Keratinocyte (primary cell): Measurements from ENCODE around the gene AFMID. TPM values are rescaled to one million over a fixed set of nuclear protein-coding genes. Genes with fewer than 3 reads are reported as not detected.

Experiments used
- DNase-seq: peaks from one replicate; pipeline ENCODE4 v3.0.0-alpha.2; 2011; ENCODE audit warnings: low read depth, missing footprints, low spot score
- FAIRE-seq: peaks from 2 replicates; lab custom pipeline; 2011; peaks lifted over from hg19 to GRCh38; lab: Jason Lieb, UNC
- H2AFZ ChIP-seq: 2 replicates; pipeline ENCODE4 v1.6.0; 2012; ENCODE audit warnings: low read length, control low read depth, inconsistent platforms; ENCODE audit not compliant: control insufficient read depth
- H3K27ac ChIP-seq: 2 replicates; pipeline ENCODE4 v1.5.1; 2011; ENCODE audit warnings: low read length; ENCODE audit not compliant: control insufficient read depth, insufficient read depth
- H3K27me3 ChIP-seq: 3 replicates; pipeline ENCODE4 v1.6.0; 2011; ENCODE audit warnings: low read length; ENCODE audit not compliant: control insufficient read depth, insufficient read depth; ENCODE audit errors: extremely low read depth
- H3K36me3 ChIP-seq, 2 experiments: 2 replicates in 1 of 2; 3 replicates in 1 of 2; pipeline ENCODE4 v1.5.1; 2011; ENCODE audit warnings: low read length in 2 of 2, mild to moderate bottlenecking in 1 of 2; ENCODE audit not compliant: control insufficient read depth in 2 of 2, insufficient read depth in 2 of 2; ENCODE audit errors: extremely low read depth in 1 of 2
- H3K4me1 ChIP-seq: 3 replicates; pipeline ENCODE4 v1.5.1; 2011; ENCODE audit warnings: low read length; ENCODE audit not compliant: control insufficient read depth, insufficient read depth; ENCODE audit errors: extremely low read depth
- H3K4me2 ChIP-seq: 3 replicates; pipeline ENCODE4 v1.6.0; 2011; ENCODE audit warnings: low read depth, low read length; ENCODE audit not compliant: control insufficient read depth, insufficient read depth; ENCODE audit errors: extremely low read depth
- H3K4me3 ChIP-seq, 3 experiments: fragments of 200-600 bp in 1 of 3; sonication (generic) in 1 of 3; 2 replicates in 2 of 3; 3 replicates in 1 of 3; pipeline ENCODE4 v1.5.1; 2011 to 2016; ENCODE audit warnings: low read length in 3 of 3, mild to moderate bottlenecking in 3 of 3, control low read depth in 2 of 3, inconsistent platforms in 1 of 3, low read depth in 1 of 3, mixed read lengths in 1 of 3, mixed run types in 1 of 3, moderate library complexity in 1 of 3; ENCODE audit not compliant: control insufficient read depth in 2 of 3, insufficient read depth in 2 of 3; ENCODE audit errors: extremely low read depth in 1 of 3
- H3K79me2 ChIP-seq: 2 replicates; pipeline ENCODE4 v1.6.0; 2012; ENCODE audit warnings: low read length; ENCODE audit not compliant: control insufficient read depth, insufficient read depth
- H3K9ac ChIP-seq: 3 replicates; pipeline ENCODE4 v1.6.0; 2011; ENCODE audit warnings: low read length; ENCODE audit not compliant: control insufficient read depth, insufficient read depth; ENCODE audit errors: extremely low read depth
- H3K9me1 ChIP-seq: 3 replicates; pipeline ENCODE4 v1.6.0; 2011; ENCODE audit warnings: low read length; ENCODE audit not compliant: control insufficient read depth, insufficient read depth; ENCODE audit errors: extremely low read depth
- H3K9me3 ChIP-seq: 2 replicates; pipeline ENCODE4 v1.5.1; 2012; ENCODE audit warnings: low read depth, low read length; ENCODE audit not compliant: control insufficient read depth
- H4K20me1 ChIP-seq: 3 replicates; pipeline ENCODE4 v1.6.0; 2011; ENCODE audit warnings: low read length; ENCODE audit not compliant: control insufficient read depth, insufficient read depth; ENCODE audit errors: extremely low read depth
- EZH2 ChIP-seq: IDR thresholded peaks from one replicate; pipeline ENCODE4 v1.6.1; 2012; ENCODE audit warnings: inconsistent platforms, mild to moderate bottlenecking, low read length, moderate library complexity
- dilution Hi-C: fragments of 300-500 bp; cut with MboI; formaldehyde crosslinking; loops from one replicate; pipeline ENCODE4 v1.7.0; 2020; ENCODE audit warnings: low sequenced_read_pairs; ENCODE audit not compliant: extremely low pct_ligation_motif_present
- polyA plus RNA-seq, 5 experiments: library from polyadenylated mRNA; depleted of rRNA in 3 of 5; stranded (reverse) in 3 of 5; stranded (forward) in 1 of 5; unstranded in 1 of 5; fragments of >200 nt; gene quantifications; 1 replicate in 1 of 5; 2 replicates in 3 of 5; 3 replicates in 1 of 5; pipeline versions ENCODE4 v1.2.1 to v1.2.3, GENCODE V29; 2011 to 2012; ENCODE audit warnings: missing spikeins in 2 of 5, low read depth in 1 of 5, low replicate concordance in 1 of 5
- TF ChIP-seq, protein P1 (sequence below), 3 experiments: IDR thresholded peaks in 1 of 3; conservative IDR thresholded peaks in 1 of 3; optimal IDR thresholded peaks in 1 of 3; 2 replicates in 2 of 3; 3 replicates in 1 of 3; pipeline versions ENCODE3 to v1.5.1; 2011; ENCODE audit warnings: low read length in 3 of 3, mild to moderate bottlenecking in 3 of 3, moderate library complexity in 2 of 3, control low read depth in 1 of 3, inconsistent platforms in 1 of 3; ENCODE audit not compliant: insufficient read depth in 2 of 3; ENCODE audit errors: extremely low read depth in 1 of 3

Gene AFMID
- polyA plus RNA-seq, 1 donor (not counting 4 experiments of a cell fraction or from before 2014, with no cell fraction given), result 21.6 TPM

DNA sequence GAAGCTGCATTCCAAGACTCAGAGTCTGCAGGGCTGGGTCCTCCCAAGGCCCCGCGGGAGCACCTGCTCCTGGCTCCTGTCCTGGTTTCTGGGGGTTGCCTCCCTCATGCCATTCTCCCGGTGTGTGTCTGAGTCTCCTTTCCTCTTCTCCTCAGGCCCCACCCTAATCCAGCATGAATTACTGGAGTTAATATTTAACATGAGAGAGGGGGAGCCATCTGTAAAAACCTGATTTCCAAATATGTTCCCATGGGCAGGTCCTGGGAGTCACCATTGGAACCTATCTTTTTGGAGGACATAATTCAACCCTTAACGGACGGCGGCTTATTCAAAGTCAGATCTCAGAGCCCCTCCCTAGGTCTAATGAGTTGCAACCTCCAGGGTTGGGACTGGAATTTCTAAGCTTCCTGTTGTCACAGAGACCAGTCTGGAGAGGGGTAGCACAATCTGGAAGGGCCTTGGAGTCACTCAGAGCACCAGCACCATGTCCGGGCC lies 35.6 kb upstream of the AFMID start:
- no peaks in the 10 kb centered on the region for H3K36me3 ChIP-seq
- peaks cover 20% of the 10 kb centered on the region for H3K4me1 ChIP-seq
- peak overlapping the region; percentile 64 for H3K4me2 ChIP-seq
- FAIRE-seq (no peak), DNase-seq (no peak)
- no peaks in the 10 kb centered on the region for H3K9me1 ChIP-seq
- H3K79me2 ChIP-seq, result no peaks in the 10 kb centered on the region
- H2AFZ ChIP-seq, result no peak overlapping the region
- H3K9ac ChIP-seq, result no peak overlapping the region
- dilution Hi-C loops, result no loop called here
- H4K20me1 ChIP-seq, result no peaks in the 10 kb centered on the region
- H3K4me3 ChIP-seq, result no peak overlapping the region
- H3K27me3 ChIP-seq, result no peaks in the 10 kb centered on the region
- TF ChIP-seq, protein P1, sequence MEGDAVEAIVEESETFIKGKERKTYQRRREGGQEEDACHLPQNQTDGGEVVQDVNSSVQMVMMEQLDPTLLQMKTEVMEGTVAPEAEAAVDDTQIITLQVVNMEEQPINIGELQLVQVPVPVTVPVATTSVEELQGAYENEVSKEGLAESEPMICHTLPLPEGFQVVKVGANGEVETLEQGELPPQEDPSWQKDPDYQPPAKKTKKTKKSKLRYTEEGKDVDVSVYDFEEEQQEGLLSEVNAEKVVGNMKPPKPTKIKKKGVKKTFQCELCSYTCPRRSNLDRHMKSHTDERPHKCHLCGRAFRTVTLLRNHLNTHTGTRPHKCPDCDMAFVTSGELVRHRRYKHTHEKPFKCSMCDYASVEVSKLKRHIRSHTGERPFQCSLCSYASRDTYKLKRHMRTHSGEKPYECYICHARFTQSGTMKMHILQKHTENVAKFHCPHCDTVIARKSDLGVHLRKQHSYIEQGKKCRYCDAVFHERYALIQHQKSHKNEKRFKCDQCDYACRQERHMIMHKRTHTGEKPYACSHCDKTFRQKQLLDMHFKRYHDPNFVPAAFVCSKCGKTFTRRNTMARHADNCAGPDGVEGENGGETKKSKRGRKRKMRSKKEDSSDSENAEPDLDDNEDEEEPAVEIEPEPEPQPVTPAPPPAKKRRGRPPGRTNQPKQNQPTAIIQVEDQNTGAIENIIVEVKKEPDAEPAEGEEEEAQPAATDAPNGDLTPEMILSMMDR (optimal IDR thresholded peaks at IDR 0.05 in 1 of 3, IDR thresholded peaks at IDR 0.05 in 1 of 3, conservative IDR thresholded peaks at IDR 0.05 in 1 of 3; ENCODE audit: extremely low read depth in 1 of 3, insufficient read depth in 2 of 3, low read length in 3 of 3), result no peak
- TF ChIP-seq EZH2, result no peak
- no peak overlapping the region for H3K27ac ChIP-seq
- H3K9me3 ChIP-seq, result no peaks in the 10 kb centered on the region

DNA sequence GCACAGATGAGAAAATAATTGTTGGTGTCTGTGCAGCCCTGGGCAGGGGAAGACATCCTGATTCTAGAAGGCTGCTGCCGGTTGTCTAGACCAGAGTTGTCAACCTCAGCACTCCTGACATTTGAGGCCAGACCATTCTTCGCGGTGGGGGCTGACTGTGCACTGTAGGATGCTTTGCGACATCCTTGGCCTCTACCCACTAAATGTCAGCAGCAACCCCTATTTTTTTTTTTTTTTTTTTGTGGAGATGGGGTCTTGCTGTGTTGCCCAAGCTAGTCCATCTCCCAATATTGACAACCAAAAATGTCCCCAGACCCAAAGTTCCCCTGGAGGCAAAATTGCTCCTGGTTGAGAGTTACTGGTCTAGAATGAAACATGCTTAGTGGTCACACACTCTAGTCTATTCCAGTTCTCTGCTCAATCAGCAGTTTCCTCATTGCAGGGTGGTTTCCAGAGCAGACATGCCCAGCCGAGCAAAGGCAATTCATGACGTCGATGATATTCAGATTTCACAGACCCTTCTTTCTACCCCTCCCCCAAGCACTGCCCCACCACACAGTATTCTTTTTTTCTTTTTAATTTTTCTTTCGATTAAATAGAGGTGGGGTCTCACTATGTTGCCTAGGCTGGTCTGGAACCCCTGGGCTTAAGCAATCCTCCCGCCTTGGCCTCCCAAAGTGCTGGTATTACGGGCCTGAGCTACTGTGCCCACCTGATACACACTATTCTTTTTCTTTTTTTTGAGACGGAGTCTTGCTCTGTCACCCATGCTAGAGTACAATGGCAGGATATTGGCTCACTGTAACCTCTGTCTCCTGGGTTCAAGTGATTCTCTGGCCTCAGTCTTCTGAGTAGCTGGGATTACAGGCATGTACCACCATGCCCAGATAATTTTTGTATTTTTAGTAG lies 32.0 kb upstream of the AFMID start:
- TF ChIP-seq EZH2, result no peak
- TF ChIP-seq, protein P1 (optimal IDR thresholded peaks at IDR 0.05 in 1 of 3, IDR thresholded peaks at IDR 0.05 in 1 of 3, conservative IDR thresholded peaks at IDR 0.05 in 1 of 3; ENCODE audit: extremely low read depth in 1 of 3, insufficient read depth in 2 of 3, low read length in 3 of 3), result no peak
- H3K27ac ChIP-seq, result no peak overlapping the region
- DNase-seq (no peak), FAIRE-seq (peak; percentile 67)
- no peak overlapping the region for H3K4me3 ChIP-seq
- no peaks in the 10 kb centered on the region for H4K20me1 ChIP-seq
- dilution Hi-C loops, result no loop called here
- H2AFZ ChIP-seq, result no peak overlapping the region
- H3K4me1 ChIP-seq, result peaks cover 29% of the 10 kb centered on the region
- no peaks in the 10 kb centered on the region for H3K9me3 ChIP-seq
- no peaks in the 10 kb centered on the region for H3K9me1 ChIP-seq
- no peaks in the 10 kb centered on the region for H3K36me3 ChIP-seq
- no peaks in the 10 kb centered on the region for H3K79me2 ChIP-seq
- H3K9ac ChIP-seq, result no peak overlapping the region
- H3K27me3 ChIP-seq, result no peaks in the 10 kb centered on the region
- H3K4me2 ChIP-seq, result no peak overlapping the region
